HEK293 (cell line): ENCODE data around the gene ILF3.

ENCODE experiments used
- CTCF ChIP-seq: fragments of 450-650 bp; formaldehyde crosslinking; IDR thresholded peaks from 2 replicates; pipeline ENCODE4 v1.5.1; 2016; ENCODE audit warnings: missing biosample characterization, missing genetic modification characterization
- REST ChIP-seq: fragments of 450-650 bp; formaldehyde crosslinking; IDR thresholded peaks from 2 replicates; pipeline ENCODE4 v1.5.1; 2016; ENCODE audit warnings: missing biosample characterization, missing genetic modification characterization

GRCh38 chr19:10655457-10656312, 1.5 kb downstream of the ILF3 start:
- TF ChIP-seq CTCF (tag by site-specific recombination) (no peak), REST (tag by site-specific recombination) (no peak)
